HG02571 (cell line): Measurements from ENCODE around the gene TMEM187.

Experiments used
- ATAC-seq: cut with Tn5 transposase; IDR thresholded peaks from one replicate; pipeline ENCODE4 v1.9.1; 2021; ENCODE audit warnings: mild to moderate bottlenecking, moderate library complexity; ENCODE audit not compliant: unreplicated experiment

TMEM187 gene

DNA sequence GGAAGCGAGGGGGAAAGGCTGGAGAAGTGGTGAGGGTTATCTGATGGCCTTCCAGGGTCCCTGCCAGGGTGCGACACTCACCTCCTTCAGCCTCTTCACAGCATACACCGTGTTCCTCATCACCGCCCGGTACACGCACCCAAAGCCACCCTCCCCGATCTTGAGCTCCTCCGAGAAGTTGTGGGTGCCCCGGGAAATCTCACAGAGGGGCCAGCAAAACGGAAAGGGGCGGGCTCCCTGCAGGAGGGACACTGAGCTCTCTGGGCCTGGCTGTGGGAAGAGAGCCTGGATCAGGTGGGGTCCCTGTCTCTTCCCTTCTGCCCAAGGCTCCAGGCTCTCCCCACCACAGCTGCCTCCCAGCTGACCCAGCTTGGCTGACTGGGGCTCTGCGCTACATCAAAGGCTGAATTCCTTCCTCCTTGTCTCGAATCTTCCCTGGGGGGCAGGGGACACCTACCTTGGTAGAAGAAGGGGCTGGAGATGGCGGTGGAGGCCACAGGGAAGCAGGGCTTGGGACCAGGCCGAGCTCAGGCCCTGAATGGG lies 46.0 kb downstream of the TMEM187 start:
- no peak for ATAC-seq

- no peak for ATAC-seq
These were observed 46.6 kb downstream of the TMEM187 start for GRCh38 chrX:154019061-154019621.

GRCh38 chrX:154019633-154020528 lies 47.3 kb downstream of the TMEM187 start, which contains the start of gene IRAK1:
TSS of gene IRAK1 (minus strand) at chrX:154019902. CDS start at chrX:154019812, 90 bp downstream.
- peak; percentile 63 for ATAC-seq

GRCh38 chrX:154020536-154021115 lies 48.1 kb downstream of the TMEM187 start:
- ATAC-seq = peak; percentile 1

- ATAC-seq = no peak
These were observed 48.6 kb downstream of the TMEM187 start for GRCh38 chrX:154021131-154021611.

- ATAC-seq = no peak
These were observed 49.6 kb downstream of the TMEM187 start for GRCh38 chrX:154022108-154022507.

DNA sequence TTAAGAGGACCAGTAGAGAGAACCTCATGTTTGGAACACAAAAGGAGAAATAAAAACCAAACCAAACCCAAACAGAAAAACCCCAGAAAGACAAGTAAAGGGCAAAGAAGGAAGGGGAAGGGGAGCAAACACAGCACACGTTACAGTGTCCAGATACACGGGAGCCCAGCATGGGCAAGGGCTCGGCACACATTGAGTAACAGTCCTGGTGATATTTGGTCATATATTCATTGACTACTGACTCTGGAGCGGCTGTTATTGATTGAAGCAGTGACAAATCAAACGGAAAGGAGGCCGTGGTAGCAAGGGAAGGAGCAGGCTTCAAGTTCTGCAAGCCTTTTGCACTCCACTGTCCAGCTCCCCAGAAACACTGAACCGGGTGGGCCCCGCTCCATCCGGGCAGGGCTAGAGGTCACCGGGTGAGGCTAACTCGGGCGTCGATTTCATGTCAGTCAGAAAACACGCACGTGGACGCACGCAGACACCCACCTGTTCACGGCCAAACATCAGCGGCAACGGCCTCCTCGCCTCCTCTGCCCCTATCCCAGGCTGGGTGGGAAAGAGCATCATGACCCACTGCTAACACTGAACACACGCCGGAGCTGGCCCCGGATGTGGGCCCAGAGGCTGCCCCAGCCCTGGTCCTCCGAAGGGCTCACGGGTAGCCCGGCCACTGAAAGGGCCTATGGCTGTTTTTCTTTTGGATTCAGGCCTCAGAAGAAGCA lies 50.9 kb downstream of the TMEM187 start:
- no peak for ATAC-seq

- no peak for ATAC-seq
These were observed 51.7 kb downstream of the TMEM187 start for GRCh38 chrX:154024271-154024670.

DNA sequence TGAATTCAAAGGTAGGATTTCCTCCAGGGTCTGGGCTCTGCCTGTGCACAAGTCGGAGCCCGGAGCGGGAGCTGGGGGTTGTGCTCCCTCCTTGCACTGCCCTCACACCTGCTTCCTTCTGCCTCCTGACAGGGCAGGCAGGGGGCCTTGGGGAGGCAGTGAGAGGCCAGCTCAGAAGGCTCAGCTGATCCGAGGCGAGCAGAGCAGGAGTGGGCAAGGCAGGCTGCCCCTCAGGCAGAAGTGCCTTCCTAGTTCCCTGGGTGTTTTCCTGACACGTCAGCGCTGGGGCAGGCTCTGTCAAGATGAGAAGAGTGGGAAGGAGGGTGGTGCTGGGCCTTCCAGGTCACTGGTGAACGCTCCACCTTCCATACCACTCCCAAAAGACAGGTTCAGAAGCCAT lies 52.7 kb downstream of the TMEM187 start:
- ATAC-seq = no peak

- no peak for ATAC-seq
These were observed 53.8 kb downstream of the TMEM187 start for GRCh38 chrX:154026136-154027021.

DNA sequence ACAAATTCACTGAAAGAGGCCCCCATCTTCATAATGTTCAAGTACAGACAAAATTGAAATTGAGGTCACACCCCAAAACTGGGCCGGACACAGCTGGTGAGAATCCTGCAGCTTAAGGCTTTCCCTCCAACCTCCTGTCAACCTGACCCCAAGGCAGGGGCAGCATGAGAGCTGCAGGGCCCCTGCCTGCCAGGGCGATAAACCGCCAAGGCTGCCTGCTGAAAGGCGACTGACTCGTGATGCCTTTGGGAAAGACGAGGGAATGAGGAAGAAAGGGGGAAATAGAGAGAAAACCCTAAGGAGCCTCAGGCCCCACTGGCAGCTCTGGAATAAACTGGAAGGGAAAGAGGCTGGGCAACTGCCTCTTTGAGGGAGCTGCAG lies 54.5 kb downstream of the TMEM187 start:
- ATAC-seq = no peak

DNA sequence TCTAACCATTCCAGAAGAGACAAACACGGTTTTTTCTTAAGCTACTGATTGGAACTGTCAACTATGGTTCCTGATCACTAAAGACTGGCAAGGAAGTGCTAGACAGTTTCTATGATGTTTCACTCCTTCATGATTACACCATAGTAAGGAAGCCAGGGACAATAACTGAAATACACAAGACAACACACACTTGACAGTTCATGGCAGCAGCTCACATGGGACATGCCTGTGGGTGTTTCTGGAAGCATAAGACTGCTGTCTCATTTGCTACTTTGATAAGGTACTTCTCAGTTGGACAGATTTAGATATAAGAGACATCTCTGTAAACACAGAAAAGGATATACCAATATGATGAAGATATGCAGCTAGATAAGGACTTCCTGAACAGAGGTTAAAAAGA lies 55.4 kb downstream of the TMEM187 start:
- ATAC-seq = no peak

- no peak for ATAC-seq
These were observed 56.1 kb downstream of the TMEM187 start for GRCh38 chrX:154028502-154029184.

- ATAC-seq = no peak
These were observed 56.9 kb downstream of the TMEM187 start for GRCh38 chrX:154029439-154029838.

GRCh38 chrX:154030266-154030665 lies 57.7 kb downstream of the TMEM187 start:
- no peak for ATAC-seq

- ATAC-seq = no peak
These were observed 58.3 kb downstream of the TMEM187 start for GRCh38 chrX:154030715-154031305.

- ATAC-seq = no peak
These were observed 59.6 kb downstream of the TMEM187 start for GRCh38 chrX:154032160-154032559.

GRCh38 chrX:154032653-154033052 lies 60.1 kb downstream of the TMEM187 start:
- ATAC-seq = no peak
